Panc1 (cell line): ENCODE results near the gene RHD.

Experiments
- POLR2AphosphoS5 ChIP-seq: IDR thresholded peaks from 2 replicates; pipeline ENCODE4 v1.6.1; 2012; ENCODE audit warnings: mild to moderate bottlenecking, low read depth, low read length, moderate library complexity
- TF ChIP-seq, protein P1 (sequence below): fragments of 450-650 bp; IDR thresholded peaks from 2 replicates; pipeline ENCODE4 v1.5.1; 2017; ENCODE audit warnings: mild to moderate bottlenecking

DNA sequence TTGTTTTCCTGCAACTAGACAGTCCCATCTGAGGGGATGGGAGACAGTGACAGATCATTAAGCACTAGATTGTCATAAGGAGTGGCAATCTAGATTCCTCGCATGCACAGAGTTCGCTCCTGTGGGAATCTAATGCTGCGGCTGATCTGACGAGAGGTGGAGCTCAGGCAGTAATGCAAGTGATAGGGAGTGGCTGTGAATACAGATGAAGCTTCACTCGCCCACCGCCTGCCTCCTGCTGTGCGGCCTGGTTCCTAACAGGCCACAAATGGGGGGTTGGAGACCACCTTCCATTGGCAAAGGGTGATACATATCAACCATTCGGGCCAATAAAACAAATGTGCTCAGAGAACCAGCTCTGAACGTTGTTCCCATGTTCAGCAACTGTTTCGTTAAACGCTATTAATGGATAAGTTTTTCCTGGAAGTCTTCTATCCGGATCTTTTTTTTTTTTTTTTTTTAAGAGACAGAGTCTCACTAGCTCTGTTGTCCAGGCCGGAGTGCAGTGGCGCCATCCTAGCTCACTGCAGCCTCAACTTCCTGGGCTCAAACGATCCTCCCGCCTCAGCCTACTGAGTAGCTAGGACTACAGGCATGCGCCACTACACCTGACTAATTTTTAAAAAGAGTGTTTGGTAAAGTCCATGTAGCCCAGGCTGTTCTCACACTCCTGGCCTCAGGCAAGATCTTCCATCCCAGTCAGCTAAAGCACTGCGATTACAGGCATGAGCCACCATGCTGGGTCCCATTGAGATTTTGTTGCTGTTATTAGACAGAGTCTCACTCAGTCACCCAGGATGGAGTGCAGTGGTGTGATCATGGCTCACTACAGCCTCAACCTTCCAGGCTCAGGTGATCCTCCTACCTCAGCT lies 16.4 kb upstream of the RHD start:
- TF ChIP-seq, protein P1, sequence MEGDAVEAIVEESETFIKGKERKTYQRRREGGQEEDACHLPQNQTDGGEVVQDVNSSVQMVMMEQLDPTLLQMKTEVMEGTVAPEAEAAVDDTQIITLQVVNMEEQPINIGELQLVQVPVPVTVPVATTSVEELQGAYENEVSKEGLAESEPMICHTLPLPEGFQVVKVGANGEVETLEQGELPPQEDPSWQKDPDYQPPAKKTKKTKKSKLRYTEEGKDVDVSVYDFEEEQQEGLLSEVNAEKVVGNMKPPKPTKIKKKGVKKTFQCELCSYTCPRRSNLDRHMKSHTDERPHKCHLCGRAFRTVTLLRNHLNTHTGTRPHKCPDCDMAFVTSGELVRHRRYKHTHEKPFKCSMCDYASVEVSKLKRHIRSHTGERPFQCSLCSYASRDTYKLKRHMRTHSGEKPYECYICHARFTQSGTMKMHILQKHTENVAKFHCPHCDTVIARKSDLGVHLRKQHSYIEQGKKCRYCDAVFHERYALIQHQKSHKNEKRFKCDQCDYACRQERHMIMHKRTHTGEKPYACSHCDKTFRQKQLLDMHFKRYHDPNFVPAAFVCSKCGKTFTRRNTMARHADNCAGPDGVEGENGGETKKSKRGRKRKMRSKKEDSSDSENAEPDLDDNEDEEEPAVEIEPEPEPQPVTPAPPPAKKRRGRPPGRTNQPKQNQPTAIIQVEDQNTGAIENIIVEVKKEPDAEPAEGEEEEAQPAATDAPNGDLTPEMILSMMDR = no peak
- TF ChIP-seq POLR2AphosphoS5 = no peak
